GM23338 (cell line): ENCODE results near the gene STARD4. TPM values are rescaled to one million over a fixed set of nuclear protein-coding genes. Genes with fewer than 3 reads are reported as not detected.

Source experiments
- ATAC-seq: fragments of 200-7000 bp; cut with Tn5 transposase; 3 replicates; pipeline ENCODE4 v1.9.1; 2020
- DNase-seq: peaks from one replicate; pipeline ENCODE4 v3.0.0-alpha.2; 2015; ENCODE audit warnings: low spot score
- H2AFZ ChIP-seq: fragments of 200-600 bp; sonication (generic); 2 replicates; pipeline ENCODE4 v1.8.0; 2016; ENCODE audit warnings: antibody characterized with exemption, mild to moderate bottlenecking, moderate library complexity
- H3F3A ChIP-seq: fragments of 200-600 bp; sonication (generic); replicated peaks from 2 replicates; pipeline ENCODE4 v1.8.0; 2017; ENCODE audit warnings: antibody characterized with exemption, mixed run types, low read depth
- H3K27ac ChIP-seq: fragments of 200-600 bp; sonication (generic); 2 replicates; pipeline ENCODE4 v1.6.1; 2016; ENCODE audit warnings: low read depth
- H3K27me3 ChIP-seq: fragments of 200-600 bp; sonication (generic); 2 replicates; pipeline ENCODE4 v1.8.0; 2016; ENCODE audit warnings: mild to moderate bottlenecking, mixed run types, moderate library complexity; ENCODE audit not compliant: insufficient read depth
- H3K36me3 ChIP-seq: fragments of 200-600 bp; sonication (generic); 2 replicates; pipeline ENCODE4 v1.8.0; 2016; ENCODE audit warnings: mild to moderate bottlenecking; ENCODE audit not compliant: insufficient read depth
- H3K4me1 ChIP-seq: fragments of 200-600 bp; sonication (generic); 2 replicates; pipeline ENCODE4 v1.8.0; 2016; ENCODE audit warnings: mild to moderate bottlenecking, moderate library complexity; ENCODE audit not compliant: insufficient read depth
- H3K4me2 ChIP-seq: fragments of 200-600 bp; sonication (generic); 2 replicates; pipeline ENCODE4 v1.7.1; 2017; ENCODE audit warnings: mixed run types
- H3K4me3 ChIP-seq: fragments of 200-600 bp; sonication (generic); 2 replicates; pipeline ENCODE4 v1.6.1; 2016; ENCODE audit warnings: mixed run types
- H3K79me2 ChIP-seq: fragments of 200-600 bp; sonication (generic); replicated peaks from 2 replicates; pipeline ENCODE4 v1.8.0; 2017; ENCODE audit warnings: mild to moderate bottlenecking; ENCODE audit not compliant: insufficient read depth
- H3K9me2 ChIP-seq: fragments of 200-600 bp; sonication (generic); 2 replicates; pipeline ENCODE4 v1.8.0; 2017; ENCODE audit not compliant: insufficient read depth
- H4K20me1 ChIP-seq: fragments of 200-600 bp; sonication (generic); replicated peaks from 2 replicates; pipeline ENCODE4 v1.8.0; 2017; ENCODE audit warnings: mild to moderate bottlenecking; ENCODE audit not compliant: insufficient read depth
- H3K27ac Mint-ChIP-seq: 2 replicates; pipeline ENCODE4 v1.8.0; 2020; ENCODE audit warnings: inconsistent platforms, mild to moderate bottlenecking, moderate library complexity, mixed read lengths
- H3K27me3 Mint-ChIP-seq: 3 replicates; pipeline ENCODE4 v1.8.0; 2022; ENCODE audit warnings: low read depth, mild to moderate bottlenecking, moderate library complexity, mixed read lengths, inconsistent platforms; ENCODE audit not compliant: insufficient read depth, poor library complexity
- H3K36me3 Mint-ChIP-seq: 3 replicates; pipeline ENCODE4 v1.8.0; 2021; ENCODE audit warnings: low read depth, mild to moderate bottlenecking, inconsistent platforms, moderate library complexity, mixed read lengths
- H3K4me1 Mint-ChIP-seq: 3 replicates; pipeline ENCODE4 v1.8.0; 2020; ENCODE audit warnings: mild to moderate bottlenecking, inconsistent platforms, mixed read lengths
- H3K4me3 Mint-ChIP-seq: 3 replicates; pipeline ENCODE4 v1.8.0; 2021; ENCODE audit warnings: moderate library complexity, mild to moderate bottlenecking, inconsistent platforms, mixed read lengths
- H3K9me3 Mint-ChIP-seq: 3 replicates; pipeline ENCODE4 v1.8.0; 2020; ENCODE audit warnings: moderate library complexity, mild to moderate bottlenecking, inconsistent platforms, mixed read lengths
- CREB1 ChIP-seq: fragments of 250-450 bp; sonication (Bioruptor Pico); IDR thresholded peaks from 2 replicates; pipeline ENCODE4 v1.5.0; 2020; ENCODE audit warnings: low read depth, mild to moderate bottlenecking, moderate library complexity
- CTCF ChIP-seq, 2 experiments: fragments of 200-600 bp in 1 of 2; sonication (generic) in 1 of 2; conservative IDR thresholded peaks; 2 replicates each; pipeline versions ENCODE4 v1.5.1 to v1.6.1; 2016 to 2017; ENCODE audit warnings: antibody characterized with exemption in 2 of 2, low read depth in 2 of 2, mild to moderate bottlenecking in 2 of 2, moderate library complexity in 1 of 2
- ETS1 ChIP-seq: IDR thresholded peaks from 2 replicates; pipeline ENCODE4 v1.6.1; 2016; ENCODE audit warnings: antibody characterized with exemption
- EZH2 ChIP-seq: fragments of 200-600 bp; sonication (generic); IDR thresholded peaks from one replicate; pipeline ENCODE4 v1.8.0; 2017; ENCODE audit warnings: antibody characterized with exemption, mild to moderate bottlenecking, low read depth; ENCODE audit not compliant: unreplicated experiment
- EZH2phosphoT487 ChIP-seq: fragments of 200-600 bp; sonication (generic); IDR thresholded peaks from one replicate; pipeline ENCODE4 v1.8.1; 2018; ENCODE audit warnings: antibody characterized with exemption; ENCODE audit not compliant: unreplicated experiment
- JUNB ChIP-seq: IDR thresholded peaks from one replicate; pipeline ENCODE4 v1.6.1; 2016; ENCODE audit warnings: antibody characterized with exemption; ENCODE audit not compliant: unreplicated experiment
- NANOG ChIP-seq: IDR thresholded peaks from 2 replicates; pipeline ENCODE4 v1.6.1; 2016; ENCODE audit warnings: antibody characterized with exemption, borderline replicate concordance
- POLR2AphosphoS5 ChIP-seq: IDR thresholded peaks from 2 replicates; pipeline ENCODE4 v1.6.1; 2016; ENCODE audit warnings: antibody characterized with exemption, low read depth
- STAT1 ChIP-seq: IDR thresholded peaks from one replicate; pipeline ENCODE4 v1.6.1; 2016; ENCODE audit warnings: antibody characterized with exemption; ENCODE audit not compliant: unreplicated experiment
- ZNF114 ChIP-seq: fragments of 250-450 bp; sonication (Bioruptor Pico); IDR thresholded peaks from 2 replicates; pipeline ENCODE4 v1.5.0; 2020; ENCODE audit warnings: mild to moderate bottlenecking, moderate library complexity
- ZNF331 ChIP-seq: fragments of 250-450 bp; sonication (Bioruptor Pico); IDR thresholded peaks from 2 replicates; pipeline ENCODE4 v1.5.0; 2020; ENCODE audit warnings: low read depth, mild to moderate bottlenecking, moderate library complexity
- ZNF462 ChIP-seq: fragments of 250-450 bp; sonication (Bioruptor Pico); IDR thresholded peaks from 2 replicates; pipeline ENCODE4 v1.5.0; 2020; ENCODE audit warnings: mild to moderate bottlenecking, moderate library complexity
- polyA plus RNA-seq: library from polyadenylated mRNA; unstranded; fragments of >200 nt; fragmentation: Nextera tagmentation; extraction: Ambion mirVana; gene quantifications from 2 replicates; pipeline ENCODE4 v1.2.1, GENCODE V29; 2016
- total RNA-seq: library from RNA; depleted of rRNA; stranded (reverse); fragments of >200 nt; shearing (Covaris generic); gene quantifications from 2 replicates; pipeline ENCODE4 v1.2.3, GENCODE V29; 2014
- TF ChIP-seq, protein P1 (sequence below): IDR thresholded peaks from one replicate; pipeline ENCODE4 v1.6.1; 2018; ENCODE audit warnings: antibody characterized with exemption; ENCODE audit not compliant: unreplicated experiment

STARD4 gene
- total and polyA plus RNA-seq, 2 experiments from 2014 or later, result 25.0 to 92.0 TPM

GRCh38 chr5:111469293-111469896 is 42.9 kb downstream of the STARD4 start:
- no peak overlapping the region for H3K4me2 ChIP-seq
- H3K4me1 Mint-ChIP-seq, result no peaks in the 10 kb centered on the region
- H3K9me3 Mint-ChIP-seq, result peaks cover 3% of the 10 kb centered on the region; the same call in 1 of the 3 replicates
- H3K9me2 ChIP-seq, result peaks cover 9% of the 10 kb centered on the region; the same call in 1 of the 2 replicates
- no peaks in the 10 kb centered on the region for H3K27me3 ChIP-seq
- ATAC-seq (no peak), DNase-seq (no peak)
- no peaks in the 10 kb centered on the region for H3K27me3 Mint-ChIP-seq
- no peak overlapping the region for H2AFZ ChIP-seq
- H3K4me3 Mint-ChIP-seq, result no peak overlapping the region
- no peaks in the 10 kb centered on the region for H3K4me1 ChIP-seq
- TF ChIP-seq NANOG, result no peak
- TF ChIP-seq ZNF331 (CRISPR knock-in tag), result no peak
- TF ChIP-seq ETS1, result no peak
- TF ChIP-seq POLR2AphosphoS5, result no peak
- TF ChIP-seq STAT1, result no peak
- no peak for TF ChIP-seq ZNF462 (CRISPR knock-in tag)
- no peak for TF ChIP-seq JUNB
- TF ChIP-seq, protein P1, sequence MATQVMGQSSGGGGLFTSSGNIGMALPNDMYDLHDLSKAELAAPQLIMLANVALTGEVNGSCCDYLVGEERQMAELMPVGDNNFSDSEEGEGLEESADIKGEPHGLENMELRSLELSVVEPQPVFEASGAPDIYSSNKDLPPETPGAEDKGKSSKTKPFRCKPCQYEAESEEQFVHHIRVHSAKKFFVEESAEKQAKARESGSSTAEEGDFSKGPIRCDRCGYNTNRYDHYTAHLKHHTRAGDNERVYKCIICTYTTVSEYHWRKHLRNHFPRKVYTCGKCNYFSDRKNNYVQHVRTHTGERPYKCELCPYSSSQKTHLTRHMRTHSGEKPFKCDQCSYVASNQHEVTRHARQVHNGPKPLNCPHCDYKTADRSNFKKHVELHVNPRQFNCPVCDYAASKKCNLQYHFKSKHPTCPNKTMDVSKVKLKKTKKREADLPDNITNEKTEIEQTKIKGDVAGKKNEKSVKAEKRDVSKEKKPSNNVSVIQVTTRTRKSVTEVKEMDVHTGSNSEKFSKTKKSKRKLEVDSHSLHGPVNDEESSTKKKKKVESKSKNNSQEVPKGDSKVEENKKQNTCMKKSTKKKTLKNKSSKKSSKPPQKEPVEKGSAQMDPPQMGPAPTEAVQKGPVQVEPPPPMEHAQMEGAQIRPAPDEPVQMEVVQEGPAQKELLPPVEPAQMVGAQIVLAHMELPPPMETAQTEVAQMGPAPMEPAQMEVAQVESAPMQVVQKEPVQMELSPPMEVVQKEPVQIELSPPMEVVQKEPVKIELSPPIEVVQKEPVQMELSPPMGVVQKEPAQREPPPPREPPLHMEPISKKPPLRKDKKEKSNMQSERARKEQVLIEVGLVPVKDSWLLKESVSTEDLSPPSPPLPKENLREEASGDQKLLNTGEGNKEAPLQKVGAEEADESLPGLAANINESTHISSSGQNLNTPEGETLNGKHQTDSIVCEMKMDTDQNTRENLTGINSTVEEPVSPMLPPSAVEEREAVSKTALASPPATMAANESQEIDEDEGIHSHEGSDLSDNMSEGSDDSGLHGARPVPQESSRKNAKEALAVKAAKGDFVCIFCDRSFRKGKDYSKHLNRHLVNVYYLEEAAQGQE, result no peak
- no peak for TF ChIP-seq ZNF114 (CRISPR knock-in tag)
- no peak for TF ChIP-seq CTCF (conservative IDR thresholded peaks at IDR 0.05; ENCODE audit: low read depth in 2 of 2)
- TF ChIP-seq CREB1 (CRISPR knock-in tag), result no peak
- TF ChIP-seq EZH2, result no peak
- TF ChIP-seq EZH2phosphoT487, result no peak
- H4K20me1 ChIP-seq, result no peaks in the 10 kb centered on the region
- H3K27ac ChIP-seq, result no peak overlapping the region
- H3K4me3 ChIP-seq, result no peak overlapping the region
- no peaks in the 10 kb centered on the region for H3F3A ChIP-seq
- H3K79me2 ChIP-seq, result no peaks in the 10 kb centered on the region
- H3K27ac Mint-ChIP-seq, result 0 out of 2 replicates have a peak overlapping the region, but pooled peaks have one; percentile 14
- H3K36me3 ChIP-seq, result no peaks in the 10 kb centered on the region
- H3K36me3 Mint-ChIP-seq, result peaks cover 3% of the 10 kb centered on the region; the same call in 2 of the 3 replicates
